IMR-90 (cell line): ENCODE measurements around the gene COX7B. TPM values are rescaled to one million over a fixed set of nuclear protein-coding genes. Genes with fewer than 3 reads are reported as not detected.
"Not testable (repeated sequence)": the region's sequence is repeated elsewhere in the genome, so short reads cannot be mapped to it uniquely, and the experiment has no call there.

ENCODE experiments used
- ATAC-seq: fragments of 200-7000 bp; cut with Tn5 transposase; 2 replicates; pipeline ENCODE4 v1.9.1; 2020; ENCODE audit warnings: low read depth, mild to moderate bottlenecking, moderate library complexity
- BruUV-seq: library from RNA; stranded (reverse); fragments of 400-500 nt; replicated peaks from 2 replicates; lab custom pipeline; 2021; lab: Mats Ljungman, UMichigan
- CTCF ChIA-PET: fragments of 300-600 bp; formaldehyde crosslinking; extraction: SDS; loops from one replicate; lab custom pipeline; 2021; ENCODE audit warnings: antibody characterized with exemption; lab: Yijun Ruan, JAX
- POLR2A ChIA-PET: fragments of 300-600 bp; sonication (Branson Sonifier 250); formaldehyde crosslinking; loops from one replicate; lab custom pipeline; 2022; ENCODE audit warnings: antibody characterized with exemption; ENCODE audit not compliant: unreplicated experiment; lab: Charles Lee
- DNase-seq: peaks from one replicate; pipeline ENCODE4 v3.0.0; 2013
- H2AFZ ChIP-seq: replicated peaks from 2 replicates; pipeline ENCODE3; 2013; ENCODE audit warnings: low read length, mild to moderate bottlenecking; ENCODE audit not compliant: poor library complexity
- H2AK5ac ChIP-seq: 2 replicates; pipeline ENCODE4 v1.6.1; 2013; ENCODE audit warnings: low read depth, low read length, inconsistent platforms
- H2AK9ac ChIP-seq: replicated peaks from 2 replicates; pipeline ENCODE3; 2013; ENCODE audit warnings: mild to moderate bottlenecking, low read depth, low read length, moderate library complexity; ENCODE audit not compliant: poor library complexity
- H2BK120ac ChIP-seq: 2 replicates; pipeline ENCODE4 v1.6.1; 2013; ENCODE audit warnings: low read depth, low read length, inconsistent platforms
- H2BK15ac ChIP-seq: 3 replicates; pipeline ENCODE4 v1.6.1; 2013; ENCODE audit warnings: low read depth, low read length, inconsistent platforms
- H2BK20ac ChIP-seq: 2 replicates; pipeline ENCODE4 v1.6.1; 2013; ENCODE audit warnings: low read depth, mild to moderate bottlenecking, inconsistent platforms, low read length, moderate library complexity
- H2BK5ac ChIP-seq: 2 replicates; pipeline ENCODE4 v1.6.1; 2013; ENCODE audit warnings: mild to moderate bottlenecking, low read depth, low read length, inconsistent platforms; ENCODE audit not compliant: poor library complexity, severe bottlenecking
- H3K14ac ChIP-seq: replicated peaks from 2 replicates; pipeline ENCODE4 v1.6.1; 2013; ENCODE audit warnings: low read depth, low read length, inconsistent platforms
- H3K18ac ChIP-seq: 2 replicates; pipeline ENCODE4 v1.6.1; 2013; ENCODE audit warnings: low read depth, low read length, control low read depth
- H3K23ac ChIP-seq: 2 replicates; pipeline ENCODE4 v1.6.1; 2013; ENCODE audit warnings: low read depth, low read length, inconsistent platforms
- H3K27ac ChIP-seq: 2 replicates; pipeline ENCODE4 v1.5.1; 2013; ENCODE audit warnings: mild to moderate bottlenecking, control low read depth, low read length; ENCODE audit not compliant: insufficient read depth
- H3K27me3 ChIP-seq: 2 replicates; pipeline ENCODE4 v1.6.1; 2013; ENCODE audit warnings: low read length; ENCODE audit not compliant: control insufficient read depth, insufficient read depth
- H3K36me3 ChIP-seq: 2 replicates; pipeline ENCODE4 v1.6.1; 2013; ENCODE audit warnings: low read length, mixed read lengths; ENCODE audit not compliant: control insufficient read depth, insufficient read depth
- H3K4ac ChIP-seq: 2 replicates; pipeline ENCODE4 v1.6.1; 2013; ENCODE audit warnings: low read depth, low read length, inconsistent platforms
- H3K4me1 ChIP-seq: 2 replicates; pipeline ENCODE4 v1.6.1; 2013; ENCODE audit warnings: low read length, mixed read lengths; ENCODE audit not compliant: control insufficient read depth, insufficient read depth
- H3K4me2 ChIP-seq: 2 replicates; pipeline ENCODE4 v1.6.1; 2013; ENCODE audit warnings: low read depth, mild to moderate bottlenecking, control low read depth, low read length, moderate library complexity
- H3K4me3 ChIP-seq: 2 replicates; pipeline ENCODE4 v1.5.1; 2013; ENCODE audit warnings: low read depth, mild to moderate bottlenecking, control low read depth, low read length, moderate library complexity; ENCODE audit not compliant: insufficient read depth
- H3K56ac ChIP-seq: 2 replicates; pipeline ENCODE4 v1.6.1; 2013; ENCODE audit warnings: low read length, inconsistent platforms; ENCODE audit not compliant: insufficient read depth; ENCODE audit errors: extremely low read depth
- H3K79me1 ChIP-seq, 2 experiments: 2 replicates each; pipeline ENCODE4 v1.6.1; 2013; ENCODE audit warnings: low read length in 2 of 2, inconsistent platforms in 1 of 2, low read depth in 1 of 2
- H3K9ac ChIP-seq: 2 replicates; pipeline ENCODE4 v1.6.1; 2013; ENCODE audit warnings: low read depth, low read length, control low read depth
- H3K9me1 ChIP-seq: 2 replicates; pipeline ENCODE4 v1.6.1; 2013; ENCODE audit warnings: low read length, inconsistent platforms; ENCODE audit not compliant: insufficient read depth
- H3K9me3 ChIP-seq: 2 replicates; pipeline ENCODE4 v1.6.1; 2013; ENCODE audit warnings: low read length; ENCODE audit not compliant: control insufficient read depth, insufficient read depth
- H4K20me1 ChIP-seq: 2 replicates; pipeline ENCODE4 v1.6.1; 2013; ENCODE audit warnings: low read length, inconsistent platforms; ENCODE audit not compliant: insufficient read depth
- H4K5ac ChIP-seq: 2 replicates; pipeline ENCODE4 v1.6.1; 2013; ENCODE audit warnings: mild to moderate bottlenecking, low read depth, low read length, control low read depth
- H4K8ac ChIP-seq, 2 experiments: 2 replicates each; pipeline ENCODE4 v1.6.1; 2013; ENCODE audit warnings: low read depth in 2 of 2, low read length in 2 of 2, control low read depth in 1 of 2, inconsistent platforms in 1 of 2
- H4K91ac ChIP-seq: 2 replicates; pipeline ENCODE4 v1.6.1; 2013; ENCODE audit warnings: low read depth, low read length, inconsistent platforms; ENCODE audit not compliant: insufficient read depth
- WGBS, 2 experiments: methylation state at CpG; one replicate each; pipeline versions ENCODE4 v1.1.5 to v1.1.7; 2013; ENCODE audit warnings: missing lambda C conversion rate in 2 of 2; ENCODE audit not compliant: insufficient read length in 1 of 2; ENCODE audit errors: extremely low coverage in 2 of 2; 5-methylcytosine and 5-hydroxymethylcytosine counted together
- dilution Hi-C: fragments of 300-500 bp; cut with HindIII; formaldehyde crosslinking; loops from one replicate; pipeline ENCODE4 v1.14.3; 2018; ENCODE audit warnings: low sequenced_read_pairs; ENCODE audit not compliant: unreplicated experiment
- in situ Hi-C: fragments of 300-500 bp; cut with MboI; formaldehyde crosslinking; loops from 3 replicates; pipeline ENCODE4 v1.14.3; 2019; ENCODE audit warnings: low sequenced_read_pairs, inconsistent platforms, mixed read lengths
- intact Hi-C: fragments of 100-400 bp; cut with micrococcal nuclease; formaldehyde crosslinking; loops from 2 replicates; pipeline ENCODE4 v1.10.0; 2022
- polyA plus RNA-seq, 3 experiments: library from polyadenylated mRNA; depleted of rRNA; stranded (reverse); fragments of >200 nt; gene quantifications; 2 replicates each; pipeline ENCODE4 v1.2.3, GENCODE V29; 2012; ENCODE audit warnings: low replicate concordance in 1 of 3
- total RNA-seq: library from RNA; depleted of rRNA; stranded (reverse); fragments of >200 nt; gene quantifications from 2 replicates; pipeline ENCODE4 v1.2.3, GENCODE V29; 2012

COX7B gene
- total and polyA plus RNA-seq, 2 of the 4 experiments (the other 2 are of a cell fraction), result 330 to 912 TPM

DNA sequence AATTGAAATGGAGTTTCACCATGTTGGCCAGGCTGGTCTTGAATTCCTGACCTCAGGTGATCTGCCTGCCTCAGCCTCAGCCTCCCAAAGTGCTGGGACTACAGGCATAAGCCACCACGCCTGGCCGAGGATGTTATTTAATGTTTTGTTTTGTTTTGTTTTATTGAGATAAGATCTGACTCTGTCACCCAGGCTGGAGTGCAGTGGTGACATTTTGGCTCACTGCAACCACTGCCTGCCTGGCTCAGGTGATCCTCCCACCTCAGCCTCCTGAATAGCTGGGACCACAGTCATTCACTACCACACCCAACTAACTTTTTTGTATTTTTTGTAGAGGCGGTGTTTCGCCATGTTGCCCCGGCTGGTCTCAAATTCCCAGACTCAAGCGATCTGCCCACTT is 45.8 kb downstream of the COX7B start:
- H3K4me2 ChIP-seq, H3K4ac ChIP-seq, H2BK20ac ChIP-seq, H3K18ac ChIP-seq, H2BK15ac ChIP-seq, H4K91ac ChIP-seq, H2BK5ac ChIP-seq, in situ Hi-C loops, H3K4me3 ChIP-seq, ATAC-seq, H3K36me3 ChIP-seq, intact Hi-C loops, H2BK120ac ChIP-seq, H3K56ac ChIP-seq, H3K79me1 ChIP-seq, CTCF ChIA-PET, H3K9ac ChIP-seq, H3K23ac ChIP-seq, DNase-seq, BruUV-seq, H2AFZ ChIP-seq, POLR2A ChIA-PET, H3K4me1 ChIP-seq, H3K9me3 ChIP-seq, H2AK5ac ChIP-seq, H3K27me3 ChIP-seq, H4K8ac ChIP-seq, H3K14ac ChIP-seq, H4K5ac ChIP-seq, H3K27ac ChIP-seq, H2AK9ac ChIP-seq, H3K9me1 ChIP-seq, H4K20me1 ChIP-seq, dilution Hi-C loops: not testable (repeated sequence)
- WGBS, 2 experiments, result no CpG with 5 or more reads among the region's 6 CpGs
